IPS-15b (cell line): Measurements from ENCODE around the gene CELF2.
A peak's percentile ranks its signal among the peaks of the same experiment; 100 is the strongest.

Experiments
- H3K27me3 ChIP-seq: one replicate; pipeline ENCODE4 v1.6.1; 2013; ENCODE audit warnings: low read length; ENCODE audit not compliant: control insufficient read depth, insufficient read depth
- H3K36me3 ChIP-seq: one replicate; pipeline ENCODE4 v1.6.1; 2013; ENCODE audit warnings: low read length; ENCODE audit not compliant: control insufficient read depth, insufficient read depth
- H3K4me1 ChIP-seq: one replicate; pipeline ENCODE4 v1.6.1; 2013; ENCODE audit warnings: mild to moderate bottlenecking, low read length; ENCODE audit not compliant: control insufficient read depth, insufficient read depth
- H3K4me3 ChIP-seq: one replicate; pipeline ENCODE4 v1.5.1; 2013; ENCODE audit warnings: low read depth, low read length
- H3K9ac ChIP-seq: one replicate; pipeline ENCODE4 v1.6.1; 2013; ENCODE audit warnings: low read depth, mild to moderate bottlenecking, low read length
- H3K9me3 ChIP-seq: one replicate; pipeline ENCODE4 v1.6.1; 2013; ENCODE audit warnings: mild to moderate bottlenecking, low read length; ENCODE audit not compliant: control insufficient read depth, insufficient read depth

CELF2 gene

GRCh38 chr10:11017570-11018431 is at the start of gene CELF2:
Gene CELF2 (plus strand): TSS chr10:11017872. CDS start chr10:11018090, 218 bp downstream.
- Histone ChIP-seq H3K4me1 (peaks cover 18% of the 10 kb centered on the region), H3K4me3 (peak within 1 kb of the TSS; percentile 81), H3K27me3 (peaks cover 28% of the 10 kb centered on the region), H3K9ac (peak within 1 kb of the TSS; percentile 73), H3K9me3 (no peaks in the 10 kb centered on the region), H3K36me3 (no peaks in the 10 kb centered on the region)

DNA sequence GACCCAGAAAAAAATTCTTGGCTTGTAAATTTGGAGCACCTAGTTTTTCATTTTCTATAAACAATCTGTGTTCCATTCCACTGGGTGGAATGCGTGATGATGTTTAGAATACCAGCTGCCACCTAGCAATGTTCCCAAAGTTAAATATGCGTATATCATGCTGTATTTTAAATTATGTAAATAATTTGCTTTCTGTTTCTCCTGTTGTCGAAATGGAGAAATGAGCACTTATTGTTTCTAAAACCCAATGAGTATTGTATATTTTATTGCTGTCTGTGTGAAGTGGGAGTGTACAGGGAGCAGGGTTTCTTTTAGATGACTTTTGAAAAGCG is 49.4 kb upstream of the CELF2 start:
- no peaks in the 10 kb centered on the region for H3K27me3 ChIP-seq
- H3K9me3 ChIP-seq = no peaks in the 10 kb centered on the region
- H3K36me3 ChIP-seq = no peaks in the 10 kb centered on the region
- no peak overlapping the region for H3K4me3 ChIP-seq
- no peaks in the 10 kb centered on the region for H3K4me1 ChIP-seq
- no peak overlapping the region for H3K9ac ChIP-seq

GRCh38 chr10:10973310-10973709 is 44.4 kb upstream of the CELF2 start:
- H3K9ac ChIP-seq = no peak overlapping the region
- no peaks in the 10 kb centered on the region for H3K27me3 ChIP-seq
- H3K4me1 ChIP-seq = no peaks in the 10 kb centered on the region
- H3K36me3 ChIP-seq = no peaks in the 10 kb centered on the region
- no peaks in the 10 kb centered on the region for H3K9me3 ChIP-seq
- no peak overlapping the region for H3K4me3 ChIP-seq

GRCh38 chr10:10975647-10976046 is 42.0 kb upstream of the CELF2 start:
- H3K4me3 ChIP-seq = no peak overlapping the region
- no peaks in the 10 kb centered on the region for H3K36me3 ChIP-seq
- no peaks in the 10 kb centered on the region for H3K4me1 ChIP-seq
- H3K9me3 ChIP-seq = no peaks in the 10 kb centered on the region
- H3K27me3 ChIP-seq = no peaks in the 10 kb centered on the region
- H3K9ac ChIP-seq = no peak overlapping the region

- Histone ChIP-seq H3K9me3 (no peaks in the 10 kb centered on the region), H3K36me3 (no peaks in the 10 kb centered on the region), H3K27me3 (no peaks in the 10 kb centered on the region), H3K4me1 (no peaks in the 10 kb centered on the region), H3K9ac (no peak overlapping the region), H3K4me3 (no peak overlapping the region)
Measured at GRCh38 chr10:10976652-10977051, 41.0 kb upstream of the CELF2 start.

- Histone ChIP-seq H3K9ac (no peak overlapping the region), H3K4me1 (no peaks in the 10 kb centered on the region), H3K4me3 (no peak overlapping the region), H3K9me3 (no peaks in the 10 kb centered on the region), H3K36me3 (no peaks in the 10 kb centered on the region), H3K27me3 (no peaks in the 10 kb centered on the region)
Measured at GRCh38 chr10:10977226-10977956, 40.3 kb upstream of the CELF2 start.

DNA sequence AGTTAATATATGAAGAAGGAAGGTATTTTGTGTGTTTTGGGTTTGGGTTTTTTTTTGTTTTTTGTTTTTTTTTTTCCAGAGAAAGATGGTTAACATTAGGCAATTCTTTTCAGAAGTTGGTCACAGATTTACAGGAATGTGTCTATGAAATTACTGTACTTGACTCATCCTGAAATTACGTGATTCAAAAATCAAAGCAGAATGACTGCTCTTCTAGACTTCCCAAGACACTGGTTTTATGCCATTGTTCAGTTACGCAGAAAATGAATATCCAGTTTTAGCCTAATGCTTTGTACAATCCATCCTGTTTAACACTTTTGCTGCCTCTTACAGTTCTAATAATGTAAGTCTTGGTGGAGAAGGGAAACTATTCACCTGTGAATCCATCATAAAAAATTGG is 39.7 kb upstream of the CELF2 start:
- Histone ChIP-seq H3K9ac (no peak overlapping the region), H3K4me1 (no peaks in the 10 kb centered on the region), H3K27me3 (no peaks in the 10 kb centered on the region), H3K36me3 (no peaks in the 10 kb centered on the region), H3K9me3 (no peaks in the 10 kb centered on the region), H3K4me3 (no peak overlapping the region)

DNA sequence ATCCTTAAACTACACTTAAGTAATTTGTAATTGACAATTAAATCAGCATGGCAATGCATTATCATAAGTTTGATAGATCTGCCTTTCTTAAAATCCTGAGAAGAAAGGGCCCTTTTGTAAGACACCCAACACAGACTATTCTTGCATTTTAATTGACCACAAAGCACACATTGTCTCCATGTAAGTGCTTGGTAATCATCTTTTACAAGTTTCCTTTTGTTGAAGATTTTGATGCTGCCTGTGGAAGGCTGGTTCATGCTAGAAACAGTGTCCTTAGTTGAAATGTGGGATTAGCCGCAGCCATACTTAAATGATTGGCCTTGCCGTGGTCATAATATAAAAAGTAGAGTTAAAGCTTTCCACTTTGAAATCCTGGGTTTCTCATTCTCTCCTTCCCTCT is 32.3 kb upstream of the CELF2 start:
- no peaks in the 10 kb centered on the region for H3K36me3 ChIP-seq

DNA sequence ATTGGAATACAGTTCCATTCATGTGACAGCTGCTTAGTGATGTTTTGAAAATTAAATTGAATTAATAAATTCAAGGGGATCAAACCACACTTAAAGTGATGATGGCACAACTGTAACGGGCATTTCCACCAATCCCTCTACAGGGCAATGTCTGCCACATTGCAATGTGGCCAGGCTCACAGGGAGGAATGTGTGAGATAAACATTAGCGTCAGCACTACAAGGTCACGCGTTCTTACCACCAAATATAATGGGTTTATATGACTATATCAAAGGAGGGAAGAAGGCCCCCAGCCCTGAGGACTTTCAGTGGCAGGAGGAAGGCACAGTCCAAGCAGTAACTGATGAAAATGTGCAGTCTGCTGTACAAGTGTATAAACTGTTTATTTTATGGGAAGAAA is 31.1 kb upstream of the CELF2 start:
- Histone ChIP-seq H3K9ac (no peak overlapping the region), H3K9me3 (no peaks in the 10 kb centered on the region), H3K36me3 (no peaks in the 10 kb centered on the region), H3K4me3 (no peak overlapping the region), H3K4me1 (peaks cover 3% of the 10 kb centered on the region), H3K27me3 (no peaks in the 10 kb centered on the region)

More for the DNA sequence above, 32.3 kb upstream of the CELF2 start:
- no peaks in the 10 kb centered on the region for H3K27me3 ChIP-seq
- H3K9me3 ChIP-seq = no peaks in the 10 kb centered on the region
- H3K4me3 ChIP-seq = no peak overlapping the region
- peaks cover 3% of the 10 kb centered on the region for H3K4me1 ChIP-seq
- H3K9ac ChIP-seq = no peak overlapping the region

- no peak overlapping the region for H3K4me3 ChIP-seq
- no peaks in the 10 kb centered on the region for H3K36me3 ChIP-seq
- no peaks in the 10 kb centered on the region for H3K9me3 ChIP-seq
- H3K27me3 ChIP-seq = no peaks in the 10 kb centered on the region
- H3K4me1 ChIP-seq = peaks cover 3% of the 10 kb centered on the region
- H3K9ac ChIP-seq = no peak overlapping the region
Measured at GRCh38 chr10:10987111-10987510, 30.6 kb upstream of the CELF2 start.

GRCh38 chr10:10989669-10990068 is 28.0 kb upstream of the CELF2 start:
- H3K4me3 ChIP-seq = no peak overlapping the region
- peaks cover 3% of the 10 kb centered on the region for H3K4me1 ChIP-seq
- no peaks in the 10 kb centered on the region for H3K36me3 ChIP-seq
- no peak overlapping the region for H3K9ac ChIP-seq
- no peaks in the 10 kb centered on the region for H3K9me3 ChIP-seq
- no peaks in the 10 kb centered on the region for H3K27me3 ChIP-seq

DNA sequence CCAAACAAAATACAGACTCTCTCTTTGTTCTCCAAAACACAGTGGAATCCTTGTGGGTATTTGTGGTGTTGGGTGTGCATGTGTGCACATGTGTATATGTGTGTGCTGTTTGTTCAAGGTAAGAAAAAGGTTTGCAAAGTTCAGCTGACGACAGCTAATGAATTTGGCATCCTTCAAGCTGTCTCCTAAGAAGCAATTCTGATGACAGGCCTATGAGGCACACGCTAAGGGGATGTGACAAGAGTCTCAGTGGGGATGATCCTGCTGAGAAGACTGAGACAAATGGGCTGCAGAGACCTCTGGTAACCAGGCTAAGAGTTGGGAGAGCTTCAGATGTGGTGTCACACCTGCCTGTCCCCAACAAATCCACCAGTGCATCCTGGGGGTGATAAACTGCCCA is 26.5 kb upstream of the CELF2 start:
- H3K9ac ChIP-seq = no peak overlapping the region
- no peaks in the 10 kb centered on the region for H3K9me3 ChIP-seq
- H3K27me3 ChIP-seq = no peaks in the 10 kb centered on the region
- H3K4me3 ChIP-seq = no peak overlapping the region
- no peaks in the 10 kb centered on the region for H3K36me3 ChIP-seq
- no peaks in the 10 kb centered on the region for H3K4me1 ChIP-seq
